NT2/D1 (cell line): ENCODE data around the gene PWWP2A.

Source experiments
- DNase-seq: peaks from one replicate; pipeline ENCODE4 v3.0.0-alpha.2; 2011; ENCODE audit warnings: low read depth, low spot score
- H3K27me3 ChIP-seq: 2 replicates; pipeline ENCODE4 v1.6.0; 2011; ENCODE audit warnings: mild to moderate bottlenecking; ENCODE audit not compliant: insufficient read length, insufficient read depth
- H3K36me3 ChIP-seq: 2 replicates; pipeline ENCODE4 v1.6.1; 2011; ENCODE audit warnings: mild to moderate bottlenecking, low read length, mixed read lengths; ENCODE audit not compliant: insufficient read depth, insufficient read length
- H3K4me1 ChIP-seq: 2 replicates; pipeline ENCODE4 v1.5.1; 2011; ENCODE audit not compliant: insufficient read depth, insufficient read length
- H3K4me3 ChIP-seq: 2 replicates; pipeline ENCODE4 v1.5.1; 2011; ENCODE audit warnings: low read depth; ENCODE audit not compliant: insufficient read length
- H3K9ac ChIP-seq: 2 replicates; pipeline ENCODE4 v1.6.0; 2011; ENCODE audit warnings: low read depth; ENCODE audit not compliant: insufficient read length
- H3K9me3 ChIP-seq: 2 replicates; pipeline ENCODE4 v1.5.1; 2011; ENCODE audit warnings: mild to moderate bottlenecking, low read length; ENCODE audit not compliant: insufficient read depth
- SUZ12 ChIP-seq: IDR thresholded peaks from 2 replicates; pipeline ENCODE4 v1.6.1; 2011; ENCODE audit not compliant: insufficient read length, insufficient read depth; ENCODE audit errors: extremely low read depth
- YY1 ChIP-seq: IDR thresholded peaks from 2 replicates; pipeline ENCODE4 v1.6.1; 2011; ENCODE audit not compliant: insufficient read length, insufficient read depth
- ZNF274 ChIP-seq: IDR thresholded peaks from 2 replicates; pipeline ENCODE4 v1.6.1; 2011; ENCODE audit warnings: mild to moderate bottlenecking, low read depth, low read length

Gene PWWP2A

GRCh38 chr5:160064995-160065614 lies 54.1 kb downstream of the PWWP2A start:
- TF ChIP-seq ZNF274: no peak
- Histone ChIP-seq H3K4me1 (no peaks in the 10 kb centered on the region), H3K27me3 (no peaks in the 10 kb centered on the region), H3K36me3 (peaks cover 34% of the 10 kb centered on the region), H3K9me3 (no peaks in the 10 kb centered on the region), H3K9ac (no peak overlapping the region), H3K4me3 (no peak overlapping the region)
- no peak for DNase-seq

- no peak for DNase-seq
- Histone ChIP-seq H3K27me3 (no peaks in the 10 kb centered on the region), H3K36me3 (peaks cover 38% of the 10 kb centered on the region), H3K4me3 (no peak overlapping the region), H3K4me1 (no peaks in the 10 kb centered on the region), H3K9ac (no peak overlapping the region), H3K9me3 (no peaks in the 10 kb centered on the region)
- TF ChIP-seq SUZ12: no peak
Measured at GRCh38 chr5:160064417-160064810, 54.8 kb downstream of the PWWP2A start.

GRCh38 chr5:160061770-160062169 lies 57.5 kb downstream of the PWWP2A start:
- Histone ChIP-seq H3K4me1 (no peaks in the 10 kb centered on the region), H3K36me3 (peaks cover 49% of the 10 kb centered on the region), H3K9ac (no peak overlapping the region), H3K4me3 (no peak overlapping the region), H3K27me3 (no peaks in the 10 kb centered on the region), H3K9me3 (no peaks in the 10 kb centered on the region; the same call in 1 of the 2 replicates)
- TF ChIP-seq ZNF274 (no peak), YY1 (no peak), SUZ12 (no peak)
- DNase-seq: no peak

- Histone ChIP-seq H3K27me3 (no peaks in the 10 kb centered on the region), H3K4me3 (no peak overlapping the region), H3K4me1 (no peaks in the 10 kb centered on the region), H3K9ac (no peak overlapping the region), H3K9me3 (no peaks in the 10 kb centered on the region; the same call in 1 of the 2 replicates), H3K36me3 (peaks cover 57% of the 10 kb centered on the region)
- no peak for TF ChIP-seq YY1
- no peak for TF ChIP-seq SUZ12
- no peak for TF ChIP-seq ZNF274
- no peak for DNase-seq
Measured at GRCh38 chr5:160060001-160060400, 59.2 kb downstream of the PWWP2A start.

- no peaks in the 10 kb centered on the region for H3K4me1 ChIP-seq
- H3K9me3 ChIP-seq: no peaks in the 10 kb centered on the region; the same call in 1 of the 2 replicates
- TF ChIP-seq ZNF274 (no peak), YY1 (no peak), SUZ12 (no peak)
- H3K27me3 ChIP-seq: no peaks in the 10 kb centered on the region
- H3K4me3 ChIP-seq: no peak overlapping the region
- H3K36me3 ChIP-seq: peaks cover 70% of the 10 kb centered on the region
- DNase-seq: no peak
- H3K9ac ChIP-seq: no peak overlapping the region
Measured at GRCh38 chr5:160057256-160057655, 62.0 kb downstream of the PWWP2A start.

DNA sequence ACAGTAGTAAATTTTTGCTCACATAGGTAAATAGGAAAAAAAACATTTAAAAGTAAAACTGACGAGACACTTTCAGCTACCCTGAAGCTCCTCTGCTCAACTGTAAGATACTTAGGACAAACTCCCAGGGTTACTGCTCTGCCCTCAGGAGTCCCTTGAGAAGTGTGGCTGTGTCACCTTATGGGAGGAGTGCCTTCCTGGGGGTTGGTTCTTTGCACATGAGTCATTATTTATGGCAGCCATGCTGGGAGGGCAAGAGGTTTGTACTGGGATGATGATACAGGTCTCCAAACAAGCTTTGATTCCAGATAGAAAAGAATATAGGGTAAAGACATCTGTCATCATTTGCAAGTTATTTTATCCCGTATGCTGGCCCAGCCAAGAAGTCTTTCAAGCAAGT lies 64.4 kb downstream of the PWWP2A start:
- no peak overlapping the region for H3K4me3 ChIP-seq
- H3K9me3 ChIP-seq: no peaks in the 10 kb centered on the region; the same call in 1 of the 2 replicates
- H3K36me3 ChIP-seq: peaks cover 71% of the 10 kb centered on the region
- no peak for DNase-seq
- H3K27me3 ChIP-seq: no peaks in the 10 kb centered on the region
- no peaks in the 10 kb centered on the region for H3K4me1 ChIP-seq
- no peak for TF ChIP-seq YY1
- TF ChIP-seq ZNF274: no peak
- H3K9ac ChIP-seq: no peak overlapping the region

DNA sequence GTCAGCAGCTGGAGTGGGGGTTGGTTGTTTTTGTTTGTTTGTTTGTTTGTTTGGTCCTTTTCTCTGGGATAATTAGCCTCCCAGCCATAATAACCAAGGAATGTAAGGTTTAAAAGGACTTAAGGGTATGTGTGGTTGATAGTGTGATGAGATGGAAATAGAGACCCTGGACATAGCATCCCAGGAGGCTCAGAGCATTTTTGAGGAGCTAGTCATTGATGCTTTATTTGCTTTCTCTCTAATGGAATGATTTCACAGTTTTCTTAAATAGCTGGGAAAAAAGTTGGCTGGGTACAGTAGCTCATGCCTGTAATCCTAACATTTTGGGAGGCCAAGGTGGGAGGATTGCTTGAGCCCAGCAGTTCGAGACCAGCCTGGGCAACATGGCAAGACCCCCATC lies 65.2 kb downstream of the PWWP2A start:
- Histone ChIP-seq H3K4me3 (no peak overlapping the region), H3K27me3 (no peaks in the 10 kb centered on the region), H3K36me3 (peaks cover 73% of the 10 kb centered on the region), H3K4me1 (no peaks in the 10 kb centered on the region), H3K9me3 (no peaks in the 10 kb centered on the region; the same call in 1 of the 2 replicates), H3K9ac (no peak overlapping the region)
- DNase-seq: no peak
- no peak for TF ChIP-seq SUZ12
- no peak for TF ChIP-seq ZNF274
- no peak for TF ChIP-seq YY1

DNA sequence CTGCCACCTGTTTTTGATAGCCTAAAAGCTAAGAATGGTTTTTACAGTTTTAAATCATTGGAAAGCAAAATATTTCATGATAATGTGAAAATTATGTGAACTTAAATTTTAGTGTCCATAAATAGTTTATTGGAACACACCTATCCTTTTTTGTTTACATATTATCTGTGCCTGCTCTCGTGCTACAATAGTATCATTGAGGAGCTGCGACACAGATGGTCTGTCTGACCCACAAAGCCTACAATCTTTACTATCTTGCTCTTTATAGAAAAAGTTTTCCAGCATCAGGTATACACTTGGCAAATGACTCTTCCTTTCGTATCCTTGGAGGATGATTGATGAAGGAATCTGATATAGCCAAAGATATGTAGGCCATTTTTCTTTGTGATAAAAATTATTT lies 70.2 kb downstream of the PWWP2A start:
- no peak overlapping the region for H3K9ac ChIP-seq
- DNase-seq: no peak
- H3K4me1 ChIP-seq: no peaks in the 10 kb centered on the region
- TF ChIP-seq SUZ12: no peak
- H3K36me3 ChIP-seq: peaks cover 50% of the 10 kb centered on the region
- H3K9me3 ChIP-seq: no peaks in the 10 kb centered on the region
- H3K27me3 ChIP-seq: no peaks in the 10 kb centered on the region
- no peak overlapping the region for H3K4me3 ChIP-seq
